ENCODE measurements around the gene ADCY4.

ADCY4 gene

GRCh38 chr14:24315243-24315806, 19.5 kb downstream of the ADCY4 start:
- TF ChIP-seq CTCF (IDR thresholded peaks at IDR 0.05; ENCODE audit: insufficient read depth, low read length, poor library complexity, severe bottlenecking) = no peak
- Histone ChIP-seq H3K36me3 (ENCODE audit: control insufficient read depth, insufficient read depth, low read length) (no peaks in the 10 kb centered on the region; the same call in 1 of the 2 replicates), H3K4me3 (replicated peaks; ENCODE audit: low read depth, low read length) (no peak overlapping the region), H3K27me3 (replicated peaks; ENCODE audit: control insufficient read depth, insufficient read depth, low read length) (no peaks in the 10 kb centered on the region)
- DNase-seq (ENCODE audit: extremely low read depth, insufficient read length) = no peak

GRCh38 chr14:24314377-24315193, 20.3 kb downstream of the ADCY4 start:
- no peak for DNase-seq (ENCODE audit: extremely low read depth, insufficient read length)
- H3K27me3 ChIP-seq (replicated peaks; ENCODE audit: control insufficient read depth, insufficient read depth, low read length) = no peaks in the 10 kb centered on the region
- no peaks in the 10 kb centered on the region; the same call in 1 of the 2 replicates for H3K36me3 ChIP-seq (ENCODE audit: control insufficient read depth, insufficient read depth, low read length)
- TF ChIP-seq CTCF (IDR thresholded peaks at IDR 0.05; ENCODE audit: insufficient read depth, low read length, poor library complexity, severe bottlenecking) = no peak
- H3K4me3 ChIP-seq (replicated peaks; ENCODE audit: low read depth, low read length) = no peak overlapping the region

- Histone ChIP-seq H3K4me3 (replicated peaks; ENCODE audit: low read depth, low read length) (no peak overlapping the region), H3K36me3 (ENCODE audit: control insufficient read depth, insufficient read depth, low read length) (no peaks in the 10 kb centered on the region; the same call in 1 of the 2 replicates), H3K27me3 (replicated peaks; ENCODE audit: control insufficient read depth, insufficient read depth, low read length) (no peaks in the 10 kb centered on the region)
- TF ChIP-seq CTCF (IDR thresholded peaks at IDR 0.05; ENCODE audit: insufficient read depth, low read length, poor library complexity, severe bottlenecking) = no peak
- DNase-seq (ENCODE audit: extremely low read depth, insufficient read length) = no peak
These were observed 21.0 kb downstream of the ADCY4 start for GRCh38 chr14:24313913-24314312.

GRCh38 chr14:24312736-24313507, 21.9 kb downstream of the ADCY4 start:
- peaks cover 3% of the 10 kb centered on the region for H3K36me3 ChIP-seq (ENCODE audit: control insufficient read depth, insufficient read depth, low read length)
- no peaks in the 10 kb centered on the region for H3K27me3 ChIP-seq (replicated peaks; ENCODE audit: control insufficient read depth, insufficient read depth, low read length)
- peak overlapping the region; percentile 15; the same call in 1 of the 2 replicates for H3K4me3 ChIP-seq (replicated peaks; ENCODE audit: low read depth, low read length)
- DNase-seq (ENCODE audit: extremely low read depth, insufficient read length) = no peak
- no peak for TF ChIP-seq CTCF (IDR thresholded peaks at IDR 0.05; ENCODE audit: insufficient read depth, low read length, poor library complexity, severe bottlenecking)

- H3K27me3 ChIP-seq (replicated peaks; ENCODE audit: control insufficient read depth, insufficient read depth, low read length) = no peaks in the 10 kb centered on the region
- no peak for DNase-seq (ENCODE audit: extremely low read depth, insufficient read length)
- H3K4me3 ChIP-seq (replicated peaks; ENCODE audit: low read depth, low read length) = peak overlapping the region; percentile 63
- no peak for TF ChIP-seq CTCF (IDR thresholded peaks at IDR 0.05; ENCODE audit: insufficient read depth, low read length, poor library complexity, severe bottlenecking)
- H3K36me3 ChIP-seq (ENCODE audit: control insufficient read depth, insufficient read depth, low read length) = peaks cover 7% of the 10 kb centered on the region
These were observed 22.8 kb downstream of the ADCY4 start for GRCh38 chr14:24311837-24312615.

All from GM06990 (cell line).